ENCODE data around the gene SHISAL1.

SHISAL1 gene

GRCh38 chr22:44231233-44231632, 81.5 kb downstream of the SHISAL1 start:
- H4K20me1 ChIP-seq (ENCODE audit: insufficient read depth, low read length): no peaks in the 10 kb centered on the region
- peaks cover 19% of the 10 kb centered on the region for H3K27me3 ChIP-seq (ENCODE audit: low read depth, low read length)
- no peak overlapping the region for H3K9ac ChIP-seq (ENCODE audit: low read length)
- H3K79me2 ChIP-seq (ENCODE audit: low read length): no peaks in the 10 kb centered on the region
- no peak overlapping the region; the same call in 1 of the 2 replicates for H2AFZ ChIP-seq (ENCODE audit: low read depth, low read length)
- no peaks in the 10 kb centered on the region for H3K9me3 ChIP-seq (ENCODE audit: insufficient read depth, low read length)
- H3K27ac ChIP-seq (ENCODE audit: low read length): no peak overlapping the region
- H3K4me3 ChIP-seq (ENCODE audit: low read length): no peak overlapping the region
- no peaks in the 10 kb centered on the region for H3K4me1 ChIP-seq (ENCODE audit: low read length)
- H3K36me3 ChIP-seq (replicated peaks; ENCODE audit: low read depth, low read length): no peaks in the 10 kb centered on the region
- no peak overlapping the region for H3K4me2 ChIP-seq (ENCODE audit: low read length)
- TF ChIP-seq CTCF (IDR thresholded peaks at IDR 0.05; ENCODE audit: low read depth, low read length) (no peak), EZH2phosphoT487 (IDR thresholded peaks at IDR 0.05; ENCODE audit: low read depth) (no peak)

- Histone ChIP-seq H3K27me3 (ENCODE audit: low read depth, low read length) (peaks cover 31% of the 10 kb centered on the region), H3K9ac (ENCODE audit: low read length) (no peak overlapping the region), H3K4me1 (ENCODE audit: low read length) (no peaks in the 10 kb centered on the region), H3K9me3 (ENCODE audit: insufficient read depth, low read length) (no peaks in the 10 kb centered on the region), H3K4me2 (ENCODE audit: low read length) (no peak overlapping the region), H3K79me2 (ENCODE audit: low read length) (no peaks in the 10 kb centered on the region), H3K36me3 (replicated peaks; ENCODE audit: low read depth, low read length) (no peaks in the 10 kb centered on the region), H3K27ac (ENCODE audit: low read length) (no peak overlapping the region), H4K20me1 (ENCODE audit: insufficient read depth, low read length) (no peaks in the 10 kb centered on the region), H2AFZ (ENCODE audit: low read depth, low read length) (no peak overlapping the region), H3K4me3 (ENCODE audit: low read length) (no peak overlapping the region)
- TF ChIP-seq EZH2phosphoT487 (IDR thresholded peaks at IDR 0.05; ENCODE audit: low read depth) (no peak), CTCF (IDR thresholded peaks at IDR 0.05; ENCODE audit: low read depth, low read length) (no peak)
These were observed 82.9 kb downstream of the SHISAL1 start for GRCh38 chr22:44229809-44230208.

GRCh38 chr22:44229331-44229730, 83.4 kb downstream of the SHISAL1 start:
- H3K9me3 ChIP-seq (ENCODE audit: insufficient read depth, low read length): no peaks in the 10 kb centered on the region
- no peaks in the 10 kb centered on the region for H3K4me1 ChIP-seq (ENCODE audit: low read length)
- H3K27ac ChIP-seq (ENCODE audit: low read length): no peak overlapping the region
- no peak for TF ChIP-seq CTCF (IDR thresholded peaks at IDR 0.05; ENCODE audit: low read depth, low read length)
- no peak for TF ChIP-seq EZH2phosphoT487 (IDR thresholded peaks at IDR 0.05; ENCODE audit: low read depth)
- peaks cover 31% of the 10 kb centered on the region for H3K27me3 ChIP-seq (ENCODE audit: low read depth, low read length)
- no peak overlapping the region for H2AFZ ChIP-seq (ENCODE audit: low read depth, low read length)
- no peak overlapping the region for H3K4me2 ChIP-seq (ENCODE audit: low read length)
- H3K36me3 ChIP-seq (replicated peaks; ENCODE audit: low read depth, low read length): no peaks in the 10 kb centered on the region
- no peaks in the 10 kb centered on the region for H3K79me2 ChIP-seq (ENCODE audit: low read length)
- no peak overlapping the region for H3K4me3 ChIP-seq (ENCODE audit: low read length)
- H3K9ac ChIP-seq (ENCODE audit: low read length): no peak overlapping the region
- H4K20me1 ChIP-seq (ENCODE audit: insufficient read depth, low read length): no peaks in the 10 kb centered on the region

- 0 out of 2 replicates have a peak, but pooled peaks cover 4% of the 10 kb centered on the region for H3K9me3 ChIP-seq (ENCODE audit: insufficient read depth, low read length)
- H3K4me3 ChIP-seq (ENCODE audit: low read length): no peak overlapping the region
- TF ChIP-seq EZH2phosphoT487 (IDR thresholded peaks at IDR 0.05; ENCODE audit: low read depth) (no peak), CTCF (IDR thresholded peaks at IDR 0.05; ENCODE audit: low read depth, low read length) (no peak)
- no peaks in the 10 kb centered on the region for H3K79me2 ChIP-seq (ENCODE audit: low read length)
- H3K27ac ChIP-seq (ENCODE audit: low read length): no peak overlapping the region
- H3K9ac ChIP-seq (ENCODE audit: low read length): no peak overlapping the region
- no peaks in the 10 kb centered on the region for H4K20me1 ChIP-seq (ENCODE audit: insufficient read depth, low read length)
- H3K36me3 ChIP-seq (replicated peaks; ENCODE audit: low read depth, low read length): no peaks in the 10 kb centered on the region
- no peak overlapping the region for H2AFZ ChIP-seq (ENCODE audit: low read depth, low read length)
- no peak overlapping the region for H3K4me2 ChIP-seq (ENCODE audit: low read length)
- H3K27me3 ChIP-seq (ENCODE audit: low read depth, low read length): peaks cover 44% of the 10 kb centered on the region
- H3K4me1 ChIP-seq (ENCODE audit: low read length): no peaks in the 10 kb centered on the region
These were observed 86.9 kb downstream of the SHISAL1 start for GRCh38 chr22:44225812-44226211.

Data from OCI-LY3 (cell line).